Prostate gland (tissue), 2 donors: Measurements from ENCODE around the gene CHTF18. TPM values are rescaled to one million over a fixed set of nuclear protein-coding genes. Genes with fewer than 3 reads are reported as not detected.

Experiments
- DNase-seq: peaks from one replicate; pipeline ENCODE4 v3.0.0-alpha.2; 2019; ENCODE audit warnings: low spot score
- H3K27ac ChIP-seq, 2 donors: fragments of 200-600 bp; sonication (generic); 2 replicates each; pipeline ENCODE4 v1.5.1; 2017 to 2019
- H3K27me3 ChIP-seq: fragments of 200-600 bp; sonication (generic); replicated peaks from 2 replicates; pipeline ENCODE4 v1.5.1; 2019; ENCODE audit not compliant: insufficient read depth
- H3K36me3 ChIP-seq, 2 donors: fragments of 200-600 bp; sonication (generic); 1 replicate in 1 of 2; 2 replicates in 1 of 2; pipeline versions ENCODE4 v1.5.1 to v1.8.1; 2017 to 2019
- H3K4me1 ChIP-seq: fragments of 200-600 bp; sonication (generic); replicated peaks from 2 replicates; pipeline ENCODE4 v1.5.1; 2019
- H3K4me3 ChIP-seq, 2 donors: fragments of 200-600 bp; sonication (generic); 2 replicates each; pipeline ENCODE4 v1.5.1; 2017 to 2019
- H3K9me3 ChIP-seq: fragments of 200-600 bp; sonication (generic); 2 replicates; pipeline ENCODE4 v1.5.1; 2017
- POLR2A ChIP-seq: fragments of 450-650 bp; IDR thresholded peaks from one replicate; pipeline ENCODE4 v1.6.1; 2016; ENCODE audit warnings: antibody characterized with exemption, mild to moderate bottlenecking
- POLR2AphosphoS5 ChIP-seq: sonication (generic); formaldehyde crosslinking; IDR thresholded peaks from one replicate; pipeline ENCODE4 v1.6.1; 2017; ENCODE audit warnings: antibody characterized with exemption
- WGBS: methylation state at CpG from one replicate; pipeline ENCODE4 v1.1.5; 2018; 5-methylcytosine and 5-hydroxymethylcytosine counted together
- intact Hi-C: fragments of 100-400 bp; cut with DNase I; formaldehyde crosslinking; loops from one replicate; pipeline ENCODE4 v1.14.2; 2022
- total RNA-seq, 2 donors: library from RNA; depleted of rRNA; stranded (reverse); fragments of >200 nt; gene quantifications; one replicate each; pipeline ENCODE4 v1.1.0, GENCODE V29; 2016
- TF ChIP-seq, protein P1 (sequence below), 4 experiments: fragments of 200-600 bp in 2 of 4; fragments of 450-650 bp in 2 of 4; sonication (generic) in 2 of 4; IDR thresholded peaks; 1 replicate in 3 of 4; 2 replicates in 1 of 4; pipeline ENCODE4 v1.5.1; 2016 to 2019; ENCODE audit warnings: antibody characterized with exemption in 4 of 4, mild to moderate bottlenecking in 2 of 4, moderate library complexity in 2 of 4

CHTF18 gene
- total RNA-seq, 2 donors from 2014 or later, result 7.8 to 57.5 TPM

DNA sequence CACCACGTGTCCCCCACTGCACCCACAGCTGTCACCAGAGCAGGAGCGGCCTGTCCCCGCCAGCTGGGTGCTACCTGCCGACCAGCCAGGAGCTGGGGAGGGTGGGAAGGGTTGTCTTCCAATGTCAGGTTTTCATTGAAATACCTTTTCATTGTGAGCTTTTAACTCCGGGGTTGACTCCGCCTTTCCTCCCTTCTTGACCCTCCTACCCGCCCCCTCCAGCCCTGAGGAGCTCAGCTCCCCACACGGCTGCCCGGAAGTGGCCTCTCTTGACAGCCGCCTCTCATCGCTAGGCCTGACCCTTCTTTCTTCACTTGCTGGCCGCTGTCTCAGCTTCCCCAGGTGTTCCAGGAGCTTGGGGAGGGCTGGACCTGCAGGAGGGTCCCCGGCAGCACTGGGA, 33.3 kb downstream of the CHTF18 start:
- no peak for TF ChIP-seq POLR2AphosphoS5
- TF ChIP-seq, protein P1, sequence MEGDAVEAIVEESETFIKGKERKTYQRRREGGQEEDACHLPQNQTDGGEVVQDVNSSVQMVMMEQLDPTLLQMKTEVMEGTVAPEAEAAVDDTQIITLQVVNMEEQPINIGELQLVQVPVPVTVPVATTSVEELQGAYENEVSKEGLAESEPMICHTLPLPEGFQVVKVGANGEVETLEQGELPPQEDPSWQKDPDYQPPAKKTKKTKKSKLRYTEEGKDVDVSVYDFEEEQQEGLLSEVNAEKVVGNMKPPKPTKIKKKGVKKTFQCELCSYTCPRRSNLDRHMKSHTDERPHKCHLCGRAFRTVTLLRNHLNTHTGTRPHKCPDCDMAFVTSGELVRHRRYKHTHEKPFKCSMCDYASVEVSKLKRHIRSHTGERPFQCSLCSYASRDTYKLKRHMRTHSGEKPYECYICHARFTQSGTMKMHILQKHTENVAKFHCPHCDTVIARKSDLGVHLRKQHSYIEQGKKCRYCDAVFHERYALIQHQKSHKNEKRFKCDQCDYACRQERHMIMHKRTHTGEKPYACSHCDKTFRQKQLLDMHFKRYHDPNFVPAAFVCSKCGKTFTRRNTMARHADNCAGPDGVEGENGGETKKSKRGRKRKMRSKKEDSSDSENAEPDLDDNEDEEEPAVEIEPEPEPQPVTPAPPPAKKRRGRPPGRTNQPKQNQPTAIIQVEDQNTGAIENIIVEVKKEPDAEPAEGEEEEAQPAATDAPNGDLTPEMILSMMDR (IDR thresholded peaks at IDR 0.05), result no peak
- TF ChIP-seq POLR2A, result no peak
- no peaks in the 10 kb centered on the region for H3K9me3 ChIP-seq
- H3K36me3 ChIP-seq, result no peaks in the 10 kb centered on the region
- H3K27me3 ChIP-seq, result peaks cover 13% of the 10 kb centered on the region
- no peak overlapping the region for H3K27ac ChIP-seq
- intact Hi-C loops, result no loop called here
- DNase-seq, result no peak
- no peaks in the 10 kb centered on the region for H3K4me1 ChIP-seq
- H3K4me3 ChIP-seq, result no peak overlapping the region
- WGBS, result 60% methylated on average over 13 of the region's 13 CpGs

DNA sequence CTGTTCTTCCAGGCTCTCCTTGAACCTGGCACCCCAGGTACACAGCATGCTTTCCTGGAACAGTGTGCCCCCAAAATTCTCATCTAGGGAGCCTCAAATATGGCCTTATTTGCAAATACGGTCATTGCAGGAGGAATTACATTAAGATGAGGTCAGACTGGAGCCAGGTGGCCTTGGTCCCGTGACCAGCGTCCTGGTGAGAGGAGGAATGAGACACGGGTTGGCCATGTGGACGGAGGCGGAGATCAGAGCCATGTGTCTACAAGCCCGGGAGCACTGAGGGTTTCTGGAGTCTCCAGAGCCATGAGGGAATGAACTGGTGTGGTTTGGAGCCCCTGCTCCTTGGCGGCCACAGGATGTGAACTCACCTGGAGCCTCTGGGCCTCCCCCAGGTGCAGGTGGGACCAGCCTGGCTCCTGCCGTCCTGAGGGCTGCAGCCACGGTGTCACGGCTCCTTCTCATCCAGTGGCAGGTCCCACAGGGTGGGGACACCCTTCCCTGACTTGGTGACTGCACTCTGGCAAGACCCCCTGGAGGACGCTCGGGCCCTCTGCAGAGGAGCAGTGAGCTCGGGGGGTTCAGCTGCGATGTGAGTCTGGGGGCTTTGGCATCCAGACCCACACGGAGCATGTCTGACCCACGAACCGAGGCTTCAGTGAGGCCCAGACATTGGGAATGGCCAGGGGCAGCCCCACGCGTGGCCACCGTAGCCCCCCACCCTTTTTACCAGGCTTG, 33.9 kb downstream of the CHTF18 start:
- H3K36me3 ChIP-seq, result no peaks in the 10 kb centered on the region
- TF ChIP-seq, protein P1 (IDR thresholded peaks at IDR 0.05), result no peak
- TF ChIP-seq POLR2AphosphoS5 (no peak), POLR2A (no peak)
- H3K4me1 ChIP-seq, result no peaks in the 10 kb centered on the region
- no peak for DNase-seq
- H3K27ac ChIP-seq, result no peak overlapping the region
- intact Hi-C loops, result no loop called here
- peaks cover 8% of the 10 kb centered on the region for H3K27me3 ChIP-seq
- no peaks in the 10 kb centered on the region for H3K9me3 ChIP-seq
- H3K4me3 ChIP-seq, result no peak overlapping the region
- WGBS, result 82% methylated on average over 17 of the region's 21 CpGs

DNA sequence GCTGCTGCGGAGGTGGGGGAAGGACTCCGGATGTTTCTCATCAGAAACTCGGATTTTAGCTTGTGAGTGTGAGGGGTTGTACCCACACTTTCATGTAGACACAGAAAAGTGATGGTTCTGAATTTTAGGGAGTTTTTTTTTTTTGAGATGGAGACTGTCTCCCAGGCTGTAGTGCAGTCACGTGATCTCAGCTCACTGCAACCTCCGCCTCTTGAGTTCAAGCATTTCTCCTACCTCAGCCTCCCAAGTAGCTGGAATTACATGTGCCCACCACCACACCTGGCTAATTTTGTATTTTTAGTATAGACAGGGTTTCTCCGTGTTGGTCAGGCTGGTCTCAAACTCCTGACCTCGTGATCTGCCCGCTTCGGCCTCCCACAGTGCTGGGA, 34.5 kb downstream of the CHTF18 start:
- no peaks in the 10 kb centered on the region for H3K36me3 ChIP-seq
- TF ChIP-seq, protein P1 (IDR thresholded peaks at IDR 0.05), result no peak
- TF ChIP-seq POLR2AphosphoS5 (no peak), POLR2A (no peak)
- intact Hi-C loops, result no loop called here
- WGBS, result 94% methylated on average over 9 of the region's 9 CpGs
- no peak overlapping the region for H3K4me3 ChIP-seq
- no peak for DNase-seq
- no peak overlapping the region for H3K27ac ChIP-seq
- H3K27me3 ChIP-seq, result peaks cover 7% of the 10 kb centered on the region
- no peaks in the 10 kb centered on the region for H3K4me1 ChIP-seq
- no peaks in the 10 kb centered on the region for H3K9me3 ChIP-seq

DNA sequence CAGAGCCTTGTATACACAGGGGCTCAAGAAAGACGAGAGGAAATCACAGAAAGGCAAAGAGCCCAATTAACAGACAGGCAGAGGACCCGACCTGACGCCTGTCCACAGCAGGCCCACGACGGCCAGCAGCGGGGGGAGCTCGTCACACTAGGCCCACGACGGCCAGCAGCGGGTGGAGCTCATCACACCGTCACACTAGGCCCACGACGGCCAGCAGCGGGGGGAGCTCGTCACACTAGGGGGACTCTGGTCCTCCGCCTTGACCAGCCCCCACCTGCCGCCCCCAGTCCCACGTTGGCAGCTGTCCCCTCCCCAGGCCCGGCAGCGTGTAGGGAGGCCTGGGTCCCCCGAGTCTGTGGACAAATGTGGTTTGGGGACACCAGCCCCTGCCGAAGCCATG, 35.8 kb downstream of the CHTF18 start:
- peaks cover 7% of the 10 kb centered on the region for H3K27me3 ChIP-seq
- TF ChIP-seq POLR2A (no peak), POLR2AphosphoS5 (no peak)
- TF ChIP-seq, protein P1 (IDR thresholded peaks at IDR 0.05), result no peak
- 86% methylated on average over 22 of the region's 22 CpGs for WGBS
- no peak overlapping the region for H3K27ac ChIP-seq
- no peak overlapping the region for H3K4me3 ChIP-seq
- intact Hi-C loops, result no loop called here
- no peaks in the 10 kb centered on the region for H3K4me1 ChIP-seq
- H3K36me3 ChIP-seq, result no peaks in the 10 kb centered on the region
- DNase-seq, result no peak
- H3K9me3 ChIP-seq, result no peaks in the 10 kb centered on the region

DNA sequence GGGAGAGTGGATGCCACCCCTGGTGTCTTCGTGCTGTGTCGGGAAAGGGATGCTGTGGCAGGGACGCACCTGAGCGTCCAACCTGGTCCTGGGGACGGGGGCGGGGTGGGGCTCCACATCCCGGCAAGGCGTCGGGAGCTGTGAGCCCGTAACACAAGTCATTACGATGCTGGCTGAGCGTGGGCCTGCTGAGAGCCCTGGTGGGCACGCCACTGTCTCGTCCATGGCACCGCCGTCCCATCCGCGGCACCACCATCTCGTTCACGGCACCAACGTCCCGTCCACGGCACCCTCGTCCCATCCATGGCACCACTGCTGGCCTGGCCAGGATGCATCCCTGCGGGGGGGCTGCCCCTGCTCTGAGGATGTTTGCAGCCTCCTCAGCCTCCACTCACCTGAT, 36.2 kb downstream of the CHTF18 start:
- H3K27ac ChIP-seq, result no peak overlapping the region
- WGBS, result 94% methylated on average over 25 of the region's 25 CpGs
- no peaks in the 10 kb centered on the region for H3K4me1 ChIP-seq
- no peaks in the 10 kb centered on the region for H3K9me3 ChIP-seq
- H3K27me3 ChIP-seq, result peaks cover 4% of the 10 kb centered on the region
- intact Hi-C loops, result no loop called here
- H3K4me3 ChIP-seq, result no peak overlapping the region
- TF ChIP-seq, protein P1 (IDR thresholded peaks at IDR 0.05), result no peak
- TF ChIP-seq POLR2AphosphoS5 (no peak), POLR2A (no peak)
- no peaks in the 10 kb centered on the region for H3K36me3 ChIP-seq
- no peak for DNase-seq
